Activated CD8-positive, alpha-beta memory T cell treated with anti-CD3 and anti-CD28 coated beads for 4 hours (primary cell): Measurements from ENCODE around the gene STK32C.
"Not testable (repeated sequence)": the region's sequence is repeated elsewhere in the genome, so short reads cannot be mapped to it uniquely, and the experiment has no call there.

Experiments used
- DNase-seq, 2 donors: peaks; one replicate each; pipeline ENCODE4 v3.0.0-alpha.2; 2020; ENCODE audit warnings: low read depth in 2 of 2

The STK32C gene

DNA sequence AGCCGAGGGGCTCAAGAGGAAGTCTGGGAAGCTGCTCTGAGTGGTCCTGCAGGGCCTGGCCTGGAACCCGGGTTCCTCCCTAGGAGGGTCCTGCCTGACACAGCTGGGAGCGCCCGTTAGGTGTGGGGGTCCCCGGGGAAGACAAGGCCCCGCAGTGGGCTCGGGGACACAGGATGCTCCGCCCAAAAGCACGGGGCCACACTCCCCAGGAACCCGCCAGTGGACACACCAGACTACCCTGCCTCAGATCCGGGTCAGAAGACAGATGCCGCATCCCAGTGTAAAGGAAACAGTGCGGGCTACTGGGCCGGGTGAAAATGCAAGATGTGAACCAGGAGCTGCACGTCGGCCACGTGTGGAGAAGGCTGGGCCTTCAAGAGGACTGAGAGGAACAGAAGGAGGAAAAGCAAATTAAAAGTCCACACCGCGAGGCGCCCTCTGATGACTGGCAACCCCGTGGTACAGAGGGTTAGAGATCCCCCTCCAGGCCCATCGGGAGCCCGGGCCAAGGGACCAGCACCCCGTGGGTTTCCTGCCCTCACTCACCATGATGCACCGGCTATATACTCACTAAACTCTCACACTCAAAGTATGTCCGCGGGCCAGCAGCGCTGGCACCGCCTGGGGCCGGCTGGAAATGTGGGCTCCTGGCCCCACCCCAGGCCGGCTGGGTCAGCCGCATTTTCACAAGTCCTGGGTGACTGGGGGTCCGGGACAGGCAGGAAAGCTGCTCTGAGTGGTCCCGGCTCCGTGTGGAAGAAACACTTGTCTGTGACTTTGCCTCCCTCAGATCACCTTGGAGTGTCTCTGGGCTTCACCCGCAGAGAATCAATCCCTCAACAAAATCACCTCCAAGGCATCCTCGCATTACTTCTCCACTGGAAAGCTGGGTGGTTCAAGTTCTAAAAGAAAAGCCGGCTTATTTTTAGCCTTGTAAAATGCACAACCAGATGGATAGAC lies 6.1 kb downstream of the STK32C start:
- no peak for DNase-seq

DNA sequence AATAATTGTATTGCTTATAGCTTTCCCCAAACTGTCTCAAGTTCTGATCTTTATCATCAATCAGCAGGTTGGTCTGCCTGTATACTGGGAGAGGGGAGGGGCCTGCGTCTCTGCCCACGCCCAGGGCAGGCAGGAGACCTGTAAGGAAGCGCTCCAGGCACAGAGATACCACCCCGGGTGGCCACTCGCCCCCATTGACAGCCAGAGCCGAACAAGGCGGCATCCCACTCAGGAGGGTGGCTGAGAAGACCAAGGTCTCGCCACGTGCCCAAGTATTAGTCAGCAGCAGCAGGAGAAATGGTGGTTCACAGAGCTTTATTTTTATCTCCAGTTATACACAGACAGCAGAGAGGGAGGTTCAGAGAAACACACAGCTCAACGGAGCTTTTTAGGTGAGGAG lies 7.2 kb downstream of the STK32C start:
- DNase-seq = no peak

DNA sequence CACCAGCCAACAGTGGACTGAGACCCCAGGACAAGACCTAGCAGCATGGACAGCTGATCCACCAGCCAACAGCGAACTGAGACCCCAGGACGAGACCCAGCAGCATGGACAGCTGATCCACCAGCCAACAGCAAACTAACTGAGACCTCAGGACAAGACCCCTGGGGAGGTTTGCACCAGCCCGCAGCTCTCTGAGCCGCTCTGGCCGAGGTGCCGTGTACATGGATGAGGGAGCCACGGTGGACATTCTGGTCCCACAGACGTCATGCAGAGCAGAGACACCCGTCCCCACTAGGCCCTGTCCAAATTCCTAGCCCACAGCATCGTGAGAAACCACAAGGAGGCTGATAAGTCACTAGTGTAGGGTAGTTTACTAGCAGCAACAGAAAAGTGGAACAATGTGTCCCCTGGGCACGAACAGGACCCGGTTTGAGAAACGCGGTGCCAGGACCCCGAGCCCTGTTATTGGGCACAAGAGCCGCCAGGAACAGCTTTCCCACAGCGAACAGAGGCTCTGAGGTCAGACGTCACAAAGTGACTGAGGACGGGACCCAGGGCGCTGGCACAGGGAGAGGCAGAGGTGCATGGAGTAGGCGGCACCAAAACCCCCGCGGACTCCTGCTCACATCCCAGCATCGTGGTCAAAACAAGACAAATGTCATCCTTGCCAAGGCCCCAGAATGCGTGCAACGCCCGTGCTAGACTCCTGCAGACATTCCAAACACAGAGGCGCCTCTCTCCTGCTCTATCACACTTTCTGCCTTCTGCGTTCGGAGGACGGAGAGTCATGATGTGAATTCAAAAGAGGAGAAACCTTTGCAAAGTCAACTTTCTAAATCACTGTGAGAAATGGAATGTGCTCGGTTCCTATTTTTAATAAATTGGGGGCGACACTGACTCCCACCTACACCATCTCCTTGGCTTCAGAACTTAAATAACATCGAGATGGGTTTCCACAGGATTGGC lies 8.1 kb downstream of the STK32C start:
- no peak for DNase-seq

DNA sequence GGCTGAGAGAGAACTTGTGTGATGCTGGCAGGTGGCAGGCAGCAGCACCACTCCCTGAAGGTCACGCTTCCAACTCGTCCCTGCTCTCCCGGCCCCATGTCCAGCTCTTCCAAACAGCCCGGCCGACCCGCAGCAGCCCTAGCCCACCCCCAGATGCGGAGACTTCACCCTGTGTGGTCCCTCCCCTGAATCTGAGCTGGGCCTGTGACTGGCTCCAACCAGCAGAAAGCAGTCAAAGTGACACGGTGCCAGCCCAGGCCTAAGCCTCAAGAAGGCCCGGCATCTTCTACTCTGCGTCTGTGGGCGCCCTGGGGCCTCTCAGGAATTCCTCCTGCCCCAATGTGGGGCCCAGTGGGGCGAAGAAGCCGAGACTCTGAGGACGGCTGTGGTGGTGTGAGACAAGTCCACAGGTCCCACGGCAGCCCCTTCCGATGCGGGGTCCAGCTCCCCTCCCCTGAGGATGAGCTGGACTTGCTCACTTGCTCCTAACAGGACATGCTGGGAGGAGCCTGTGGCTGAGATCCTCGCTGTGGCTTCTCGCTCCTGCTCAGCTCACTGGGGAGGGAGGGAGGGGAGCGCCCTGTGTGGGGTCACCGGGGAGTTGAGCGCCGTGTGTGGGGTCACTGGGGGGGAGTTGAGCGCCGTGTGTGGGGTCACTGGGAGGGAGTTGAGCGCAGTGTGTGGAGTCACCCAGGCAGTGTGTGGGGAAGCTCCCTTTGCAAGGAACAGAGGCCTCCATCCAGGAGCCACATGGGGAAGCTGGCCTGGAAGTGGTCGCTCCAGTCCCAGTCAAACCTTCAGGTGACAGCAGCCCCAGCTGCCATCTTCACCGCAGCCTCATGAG lies 9.5 kb downstream of the STK32C start:
- no peak for DNase-seq

DNA sequence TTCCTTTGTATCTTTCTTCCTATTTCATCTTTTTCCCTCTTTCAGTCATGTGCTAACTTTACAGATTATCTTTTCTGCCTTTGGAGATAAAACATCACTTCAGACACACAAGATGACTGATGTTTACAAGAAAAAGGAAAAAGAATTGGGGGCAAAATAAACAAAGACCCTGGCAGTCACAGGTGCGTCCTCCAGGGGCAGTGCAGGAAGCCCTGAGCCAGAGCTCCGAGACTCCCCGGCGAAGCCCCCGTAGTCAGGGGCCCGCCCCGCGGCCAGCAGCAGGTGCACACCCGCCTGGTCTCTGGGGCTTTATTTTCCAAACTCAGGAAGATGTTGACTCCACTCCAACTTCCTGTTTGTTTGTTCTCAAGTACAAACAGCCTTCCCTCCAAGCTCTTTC lies 10.2 kb downstream of the STK32C start:
- DNase-seq = no peak

DNA sequence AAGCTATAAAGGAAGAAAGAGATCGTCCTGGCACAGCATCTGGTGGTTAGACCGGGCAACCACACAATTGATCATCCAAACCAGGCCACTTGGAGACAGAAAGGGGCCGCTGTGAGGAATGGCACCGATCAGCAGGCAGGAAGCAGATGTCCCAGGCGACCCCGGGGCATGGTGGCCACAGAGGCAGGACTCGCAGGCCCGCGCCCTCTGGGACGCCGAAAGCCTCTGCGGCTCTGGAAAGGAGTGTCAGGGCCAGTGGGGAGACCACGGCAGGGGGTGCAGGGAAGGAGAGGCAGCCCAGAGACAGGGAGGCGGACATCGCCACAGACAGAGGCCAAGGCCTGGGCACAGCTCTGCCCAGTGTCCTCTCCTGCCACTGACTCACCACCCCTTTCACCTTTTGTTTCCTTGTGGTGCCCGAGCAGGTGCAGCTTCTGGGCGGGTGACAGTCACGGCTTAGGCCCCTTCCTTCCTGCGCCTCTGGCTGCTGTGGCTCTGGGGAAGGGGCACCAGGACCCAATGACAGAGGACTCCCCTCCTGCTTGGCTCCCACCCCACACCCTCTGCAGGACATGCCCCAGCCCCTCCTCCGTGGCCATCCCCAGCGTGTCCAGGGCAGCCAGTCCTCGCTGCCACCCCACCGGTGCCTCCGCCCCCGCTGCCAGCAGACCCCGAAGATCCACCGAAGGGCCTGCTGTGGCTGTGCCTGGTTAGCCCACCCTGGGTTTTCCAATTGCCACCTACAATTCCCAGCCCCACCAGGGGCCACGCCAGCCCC lies 10.9 kb downstream of the STK32C start:
- no peak for DNase-seq

DNA sequence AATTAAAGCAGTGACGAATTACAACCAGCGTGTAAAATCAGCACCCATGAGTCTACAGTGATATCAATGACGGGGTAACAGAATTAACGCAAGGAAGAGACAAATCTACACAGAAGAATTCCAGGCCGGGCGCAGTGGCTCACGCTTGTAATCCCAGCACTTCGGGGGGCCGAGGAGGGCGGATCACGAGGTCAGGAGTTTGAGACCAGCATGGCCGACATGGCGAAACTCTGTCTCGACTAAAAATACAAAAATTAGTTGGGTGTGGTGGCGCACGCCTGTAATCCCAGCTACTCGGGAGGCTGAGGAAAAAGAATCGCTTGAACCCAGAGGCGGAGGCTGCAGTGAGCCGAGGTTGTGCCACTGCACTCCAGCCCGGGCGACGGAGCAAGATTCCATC lies 12.3 kb downstream of the STK32C start:
- DNase-seq = not testable (repeated sequence)

DNA sequence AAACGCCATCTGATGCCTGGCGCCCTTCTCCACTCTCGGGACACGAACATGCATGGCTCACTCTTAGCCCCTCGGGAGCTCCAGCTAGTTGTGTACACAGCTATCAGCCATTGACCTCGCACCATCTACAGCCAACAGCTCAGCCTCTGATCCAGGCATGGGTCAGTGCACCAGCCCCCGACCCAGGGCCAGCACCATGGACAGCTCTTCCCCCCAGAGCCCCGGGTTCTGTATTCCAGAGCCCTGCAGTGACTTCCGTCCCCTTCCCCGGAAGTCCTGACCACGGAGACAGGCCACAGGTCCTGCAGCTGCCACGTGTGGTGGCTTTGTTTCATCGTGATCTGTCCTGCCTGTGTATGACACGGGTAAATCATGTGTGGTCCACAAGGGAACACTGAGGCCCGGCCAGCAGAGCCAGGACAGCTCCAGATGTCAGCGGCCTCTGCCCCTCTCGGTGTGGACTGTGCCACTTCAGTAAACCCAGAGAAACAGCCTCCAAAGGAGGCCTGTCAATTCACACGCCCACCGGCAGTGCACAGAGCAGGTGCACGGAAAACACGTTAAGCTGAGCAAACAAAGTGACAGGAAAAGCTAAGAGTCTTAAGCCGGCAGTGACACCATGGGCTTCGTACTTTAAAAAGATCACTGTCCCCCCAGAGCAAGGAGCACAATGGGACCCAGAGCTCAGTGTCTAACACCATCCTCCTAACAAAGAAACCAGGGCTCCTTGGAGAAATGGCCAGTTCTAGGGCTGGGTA lies 13.0 kb downstream of the STK32C start:
- no peak for DNase-seq

DNA sequence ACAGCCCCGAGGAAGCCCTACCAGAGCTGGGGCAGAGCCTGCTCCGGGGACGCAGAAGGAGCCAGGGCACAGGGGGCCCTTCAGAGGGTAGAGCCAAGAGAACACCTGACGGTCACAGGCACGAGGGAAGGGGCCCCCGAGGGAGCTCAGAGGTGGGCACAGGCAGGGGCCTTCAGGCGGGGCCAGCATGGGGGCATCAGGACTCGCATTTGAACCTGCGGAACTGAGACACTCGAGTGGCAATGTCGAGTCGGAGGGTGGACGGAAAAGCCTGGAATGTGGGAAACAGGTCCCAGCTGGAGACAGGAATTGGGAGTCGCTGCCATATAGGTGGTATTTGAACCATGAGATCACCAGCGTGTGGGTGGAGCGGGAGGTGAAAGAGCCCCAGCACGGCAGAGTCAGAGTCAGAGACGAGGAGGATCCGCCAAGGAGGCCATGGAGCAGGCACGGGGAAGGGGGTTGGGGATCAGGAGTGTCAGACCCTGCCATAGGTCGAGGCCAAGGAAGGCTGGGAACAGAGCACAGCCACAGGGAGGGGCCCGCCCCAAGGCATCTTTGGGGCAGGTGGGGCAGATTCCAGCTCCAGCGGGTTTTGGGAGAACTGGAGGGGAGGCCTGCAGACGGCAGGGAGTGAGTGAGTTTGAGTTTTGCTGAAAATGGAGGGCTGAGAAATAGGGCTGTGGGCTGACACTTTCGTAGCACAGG lies 13.8 kb downstream of the STK32C start:
- DNase-seq = no peak

DNA sequence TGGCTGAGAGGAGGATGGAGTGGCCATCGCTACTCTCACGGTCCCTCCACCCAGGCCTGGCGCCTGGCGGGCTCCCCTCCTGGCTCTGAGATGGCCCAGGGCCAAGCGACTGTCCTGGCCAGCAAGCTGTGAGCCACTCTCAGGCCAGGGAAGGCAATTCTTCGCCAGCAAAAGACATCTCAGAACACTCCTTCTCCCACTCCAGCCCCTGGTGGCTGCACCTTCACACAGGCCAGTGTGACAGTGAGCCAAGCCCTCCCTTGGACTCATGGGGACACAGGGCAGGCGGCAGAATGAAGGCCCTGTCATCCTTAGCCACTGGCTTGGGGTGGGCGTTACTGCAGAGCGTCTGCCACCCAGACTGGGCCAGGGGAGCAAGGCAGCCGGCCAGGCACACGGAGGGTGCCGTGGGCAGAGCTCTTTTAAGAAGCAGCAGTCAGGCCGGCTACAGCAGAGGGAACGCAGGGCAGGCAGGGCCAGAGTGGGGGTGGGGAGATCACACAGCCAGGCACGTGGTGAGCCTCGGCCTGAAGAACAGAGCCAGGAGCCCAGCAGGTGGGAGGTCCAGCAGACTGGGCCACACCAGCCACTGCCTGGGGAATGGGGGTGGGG lies 14.4 kb downstream of the STK32C start:
- DNase-seq = no peak

DNA sequence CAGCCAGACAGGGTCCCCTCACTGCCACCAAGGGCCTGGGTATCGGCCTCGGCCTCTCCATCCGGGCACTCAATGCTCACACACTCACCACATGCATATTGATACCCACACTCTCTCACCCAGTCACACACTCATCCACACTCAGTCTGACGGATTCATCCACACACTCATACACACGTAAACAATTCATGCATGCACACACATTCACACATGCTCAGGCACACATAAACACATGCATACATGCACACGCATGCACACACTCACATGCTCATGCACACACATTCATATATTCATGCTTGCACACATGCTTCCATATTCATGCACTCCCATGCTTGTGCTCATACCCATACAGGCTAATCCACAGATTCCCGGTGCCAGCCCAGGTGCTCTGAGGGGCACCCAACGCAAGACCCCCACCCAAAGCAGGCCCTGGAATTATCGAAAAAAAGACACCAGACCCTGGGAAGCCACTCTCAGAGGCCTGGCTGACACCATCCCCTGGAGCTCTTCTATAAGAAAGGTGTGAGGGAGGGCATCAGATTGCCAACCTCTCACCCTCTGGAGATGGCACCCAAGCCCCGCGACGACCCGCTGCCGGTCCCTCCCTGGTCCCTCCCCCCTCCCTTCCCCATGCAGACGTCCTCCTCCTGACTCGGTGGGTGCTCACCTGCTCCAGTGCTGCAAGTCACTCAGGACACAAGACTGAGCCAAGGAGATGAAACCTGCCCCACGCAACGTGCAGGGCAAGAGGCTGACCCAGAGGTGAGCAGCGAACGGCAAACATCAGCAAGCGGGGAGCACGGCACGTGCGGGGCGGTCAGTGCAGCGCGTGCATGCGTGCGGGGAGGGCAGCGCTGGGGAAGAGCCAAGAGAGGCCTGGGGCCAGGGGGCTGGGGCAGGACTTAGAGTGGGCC lies 15.2 kb downstream of the STK32C start:
- DNase-seq = no peak

DNA sequence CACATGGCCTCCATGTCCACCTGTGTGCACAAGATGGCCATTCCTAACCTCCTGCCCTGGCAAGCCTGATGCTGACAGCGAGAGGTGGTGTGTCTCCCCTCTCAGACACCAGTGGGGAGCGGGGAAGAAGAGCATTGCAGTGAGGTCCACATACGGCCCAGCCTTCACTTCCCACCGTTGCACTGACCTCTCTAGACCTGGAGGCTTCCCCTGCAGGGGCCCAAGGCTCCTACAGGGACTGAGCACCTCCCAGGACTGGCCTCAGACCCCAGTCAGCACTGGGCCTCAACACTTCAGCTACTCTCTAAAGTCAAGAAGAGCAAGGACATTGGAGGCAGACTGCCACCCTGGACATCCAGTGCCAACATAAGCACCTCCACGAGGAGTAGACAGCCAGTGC lies 15.9 kb downstream of the STK32C start:
- no peak for DNase-seq

DNA sequence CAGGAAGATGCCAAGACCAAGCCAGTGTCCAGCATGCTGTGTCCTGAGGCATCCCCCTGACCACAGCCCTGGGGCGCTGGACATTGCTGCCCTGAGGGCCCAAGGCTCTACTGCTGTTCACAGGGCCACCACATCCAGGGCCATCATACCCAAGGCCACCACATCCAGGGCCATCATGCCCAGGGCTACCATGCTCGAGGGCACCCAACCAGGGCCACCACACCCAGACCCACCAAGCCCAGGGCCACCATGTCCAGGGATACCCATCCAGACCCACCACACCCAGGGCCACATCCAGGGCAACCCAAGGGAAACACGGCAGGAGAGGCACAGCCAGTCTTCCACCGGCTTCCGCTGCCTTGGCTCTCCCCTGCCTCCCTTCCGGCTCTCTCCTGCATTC lies 17.1 kb downstream of the STK32C start:
- DNase-seq = no peak

DNA sequence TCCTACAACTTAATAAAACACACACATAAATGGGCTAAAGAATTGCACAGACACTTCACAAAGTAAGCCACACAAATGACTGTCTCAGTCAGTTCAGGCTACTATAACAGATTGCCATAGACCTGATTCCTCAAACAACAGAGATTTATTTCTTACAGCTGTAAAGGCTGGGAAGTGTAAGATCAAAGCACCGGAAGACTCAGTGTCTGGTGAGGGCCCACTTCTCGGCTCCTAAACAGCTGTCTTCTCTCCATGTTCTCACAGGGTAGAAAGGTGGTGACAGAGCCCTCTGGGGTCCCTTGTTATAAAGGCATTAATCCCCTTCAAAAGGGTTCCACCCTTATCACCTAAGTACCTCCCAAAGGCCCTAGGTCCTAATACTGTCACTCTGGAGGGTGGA lies 18.3 kb downstream of the STK32C start:
- no peak for DNase-seq

DNA sequence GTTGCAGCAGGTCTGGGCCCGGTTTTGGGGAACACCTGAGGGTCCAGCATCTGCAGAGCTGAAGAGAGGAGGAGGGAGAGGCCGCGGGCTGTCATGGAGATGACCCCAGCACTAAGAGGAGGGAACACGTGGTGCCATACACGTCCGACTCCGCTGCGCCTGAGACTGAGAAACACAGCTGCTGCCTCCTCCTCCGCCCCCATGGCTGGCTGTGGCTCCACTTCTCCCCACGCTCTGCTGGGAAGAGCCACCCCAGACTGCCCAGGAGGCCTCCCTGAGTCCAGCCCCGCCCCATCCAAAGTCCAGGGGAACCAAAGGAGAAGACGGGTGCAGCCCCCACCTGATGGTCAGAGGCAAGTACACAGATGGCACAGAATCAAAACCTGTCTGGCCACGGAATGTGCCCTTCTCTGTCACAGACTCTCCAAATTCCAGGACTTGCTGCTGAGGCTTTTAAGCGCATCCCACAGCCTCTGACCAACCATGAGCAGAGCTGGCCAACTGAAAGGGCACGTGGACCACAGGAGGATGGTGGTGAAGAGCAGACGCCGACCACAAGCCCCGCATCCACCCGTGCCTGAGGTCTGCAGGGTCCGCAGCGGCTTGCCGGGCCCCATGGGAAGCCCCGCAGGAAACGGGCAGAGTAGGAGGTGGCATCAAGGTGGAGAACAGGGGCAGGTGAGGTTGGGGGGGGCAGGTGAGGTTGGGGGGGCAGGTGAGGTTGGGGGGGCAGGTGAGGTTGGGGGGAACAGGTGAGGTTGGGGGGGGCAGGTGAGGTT lies 24.0 kb downstream of the STK32C start:
- DNase-seq = no peak

DNA sequence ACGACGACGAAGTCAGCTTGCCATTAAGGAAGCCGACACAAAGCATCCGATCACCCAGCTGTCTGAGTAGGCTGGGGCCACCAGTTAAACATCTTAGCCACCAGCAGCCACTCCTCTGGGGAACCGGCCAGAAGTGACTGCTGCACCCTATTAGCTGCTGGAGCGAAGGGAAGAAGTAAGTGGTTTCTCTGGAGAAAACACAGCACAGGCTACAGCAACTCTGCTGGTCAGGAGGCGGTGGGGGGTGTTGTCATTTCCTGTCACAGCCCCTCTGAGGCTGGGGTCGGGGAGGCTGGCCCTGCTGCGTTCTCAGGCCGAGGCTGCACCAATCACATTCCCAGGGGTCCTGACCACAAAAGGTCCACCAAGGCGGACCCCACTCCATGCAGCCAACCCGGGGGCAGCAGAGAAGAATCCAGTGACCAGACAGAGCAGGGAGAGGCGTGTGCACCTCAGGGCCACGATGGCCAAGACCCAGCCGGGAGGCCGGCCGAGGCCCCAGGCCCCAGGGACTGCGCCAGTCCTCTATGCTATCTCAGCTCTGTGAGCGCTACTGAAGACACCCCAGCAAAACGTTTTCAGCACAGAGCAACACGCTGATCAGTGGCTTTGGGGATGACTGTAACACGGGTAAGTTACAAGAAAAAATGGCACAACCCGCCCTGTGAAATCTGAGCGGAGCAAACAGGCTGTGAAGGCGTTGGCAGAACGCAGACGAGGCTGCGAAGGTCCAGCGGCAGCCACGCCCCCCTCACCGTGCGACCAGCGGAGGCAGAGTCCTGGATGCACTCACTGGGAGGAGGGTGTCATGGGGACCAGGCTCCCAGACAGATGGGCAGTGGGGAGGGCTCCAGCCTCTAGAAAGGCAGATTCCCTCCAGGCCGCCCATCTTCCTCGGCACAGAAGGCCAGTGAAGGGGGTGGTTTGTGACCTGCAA lies 24.8 kb downstream of the STK32C start:
- no peak for DNase-seq
